Neural cell (in vitro differentiated cells): ENCODE data around the gene DDX24. TPM values are rescaled to one million over a fixed set of nuclear protein-coding genes. Genes with fewer than 3 reads are reported as not detected.

Experiments used
- H2AFZ ChIP-seq: fragments of 200-600, 300-800 bp; sonication (generic), shearing (Covaris generic); 2 replicates; pipeline ENCODE4 v1.6.0; 2014; ENCODE audit warnings: low read depth, mild to moderate bottlenecking, antibody characterized with exemption, low read length, moderate library complexity
- H3F3A ChIP-seq: fragments of 200-600 bp; shearing (Covaris generic); 2 replicates; pipeline ENCODE4 v1.6.1; 2016; ENCODE audit warnings: mild to moderate bottlenecking, moderate library complexity, mixed read lengths, antibody characterized with exemption, low read length; ENCODE audit not compliant: insufficient read depth, poor library complexity, severe bottlenecking
- H3K27ac ChIP-seq: fragments of 200-600, 300-800 bp; sonication (generic), shearing (Covaris generic); 2 replicates; pipeline ENCODE4 v1.5.1; 2014; ENCODE audit warnings: mild to moderate bottlenecking, low read length, moderate library complexity
- H3K27me3 ChIP-seq: fragments of 300-800, 200-600 bp; sonication (generic), shearing (Covaris generic); 2 replicates; pipeline ENCODE4 v1.6.0; 2014; ENCODE audit warnings: mild to moderate bottlenecking, low read depth, low read length, moderate library complexity; ENCODE audit not compliant: insufficient read depth
- H3K36me3 ChIP-seq: fragments of 300-800, 200-600 bp; sonication (generic), shearing (Covaris generic); 2 replicates; pipeline ENCODE4 v1.5.1; 2014; ENCODE audit warnings: mild to moderate bottlenecking, antibody characterized with exemption, low read length, moderate library complexity; ENCODE audit not compliant: insufficient read depth
- H3K4me2 ChIP-seq: fragments of 300-800, 200-600 bp; sonication (generic), shearing (Covaris generic); 2 replicates; pipeline ENCODE4 v1.6.0; 2014; ENCODE audit warnings: mild to moderate bottlenecking, low read length
- H3K4me3 ChIP-seq: fragments of 300-800, 200-600 bp; sonication (generic), shearing (Covaris generic); 2 replicates; pipeline ENCODE4 v1.5.1; 2014; ENCODE audit warnings: mild to moderate bottlenecking, low read length, moderate library complexity
- H3K79me2 ChIP-seq: fragments of 200-600 bp; shearing (Covaris generic); replicated peaks from 2 replicates; pipeline ENCODE4 v1.6.0; 2014; ENCODE audit warnings: mild to moderate bottlenecking, low read length, moderate library complexity; ENCODE audit not compliant: insufficient read depth
- H3K9ac ChIP-seq: fragments of 300-800, 200-600 bp; sonication (generic), shearing (Covaris generic); 2 replicates; pipeline ENCODE4 v1.6.1; 2016; ENCODE audit warnings: mild to moderate bottlenecking, low read length, mixed read lengths
- H3K9me2 ChIP-seq: fragments of 200-600 bp; shearing (Covaris generic); 2 replicates; pipeline ENCODE4 v1.6.1; 2016; ENCODE audit warnings: mild to moderate bottlenecking, low read length, mixed read lengths; ENCODE audit not compliant: insufficient read depth
- H3K9me3 ChIP-seq: fragments of 200-600, 300-800 bp; sonication (generic), shearing (Covaris generic); 2 replicates; pipeline ENCODE4 v1.6.1; 2016; ENCODE audit warnings: mild to moderate bottlenecking, mixed run types, low read length, moderate library complexity, mixed read lengths
- H4K20me1 ChIP-seq: fragments of 200-600 bp; shearing (Covaris generic); 2 replicates; pipeline ENCODE4 v1.6.1; 2016; ENCODE audit warnings: mild to moderate bottlenecking, mixed run types; ENCODE audit not compliant: insufficient read depth
- CTCF ChIP-seq: fragments of 450-650 bp; IDR thresholded peaks from 2 replicates; pipeline ENCODE4 v1.5.1; 2014; ENCODE audit warnings: antibody characterized with exemption, mild to moderate bottlenecking, moderate library complexity; ENCODE audit not compliant: poor library complexity, severe bottlenecking
- EP300 ChIP-seq: fragments of 450-650 bp; conservative IDR thresholded peaks from 2 replicates; pipeline ENCODE4 v1.6.1; 2014; ENCODE audit warnings: antibody characterized with exemption, mild to moderate bottlenecking, moderate library complexity; ENCODE audit not compliant: poor library complexity, severe bottlenecking
- EZH2 ChIP-seq: fragments of 200-600, 300-800 bp; shearing (Covaris generic), sonication (generic); IDR thresholded peaks from 2 replicates; pipeline ENCODE4 v1.6.1; 2014; ENCODE audit warnings: antibody characterized with exemption, low read length, borderline replicate concordance, mild to moderate bottlenecking; ENCODE audit not compliant: insufficient read depth, poor library complexity, severe bottlenecking
- MXI1 ChIP-seq: fragments of 450-650 bp; conservative IDR thresholded peaks from 2 replicates; pipeline ENCODE4 v1.6.1; 2014; ENCODE audit warnings: antibody characterized with exemption, mild to moderate bottlenecking; ENCODE audit not compliant: poor library complexity, severe bottlenecking
- RAD21 ChIP-seq: fragments of 450-650 bp; conservative IDR thresholded peaks from 2 replicates; pipeline ENCODE4 v1.6.1; 2014; ENCODE audit warnings: antibody characterized with exemption, mild to moderate bottlenecking, moderate library complexity
- SMC3 ChIP-seq: fragments of 450-650 bp; conservative IDR thresholded peaks from 2 replicates; pipeline ENCODE4 v1.6.1; 2014; ENCODE audit warnings: antibody characterized with exemption, mild to moderate bottlenecking, moderate library complexity; ENCODE audit not compliant: poor library complexity
- TAF1 ChIP-seq: IDR thresholded peaks from 2 replicates; pipeline ENCODE4 v1.6.1; 2012; ENCODE audit warnings: low read depth
- polyA plus RNA-seq: library from polyadenylated mRNA; depleted of rRNA; stranded (reverse); fragments of >200 nt; gene quantifications from 2 replicates; pipeline ENCODE4 v1.2.3, GENCODE V29; 2014
- TF ChIP-seq, protein P1 (sequence below): IDR thresholded peaks from 2 replicates; pipeline ENCODE4 v1.6.1; 2012; ENCODE audit warnings: borderline replicate concordance

Gene DDX24
- polyA plus RNA-seq, 1 donor from 2014 or later = 177 TPM

DNA sequence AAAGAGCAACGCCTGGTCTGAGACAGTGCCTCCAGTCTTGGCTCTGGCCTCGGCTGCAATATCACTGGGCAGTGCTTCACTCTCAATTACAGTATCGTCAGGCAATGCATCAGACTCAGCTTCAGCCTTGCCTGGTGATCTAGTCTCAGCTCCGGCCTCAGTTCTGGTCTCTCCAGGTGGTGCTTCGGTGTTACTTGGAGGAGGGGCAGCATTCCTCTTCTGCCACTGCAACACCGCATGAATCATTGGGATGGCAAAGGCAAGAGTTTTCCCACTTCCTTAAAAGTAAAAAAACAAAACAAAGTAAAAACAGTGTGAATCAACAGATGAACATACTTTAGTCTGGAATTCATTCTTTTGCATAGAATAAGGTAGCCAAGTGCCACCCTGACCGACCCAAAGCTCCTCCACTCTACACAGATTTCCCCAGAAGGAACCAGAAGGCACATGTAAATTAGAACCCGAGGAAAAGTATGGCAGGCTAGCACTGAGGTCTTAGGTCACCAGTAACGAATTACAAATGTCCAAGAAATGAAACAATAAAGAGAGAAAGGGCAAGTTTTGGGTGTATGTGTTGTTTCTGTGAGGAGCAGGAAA is 18.6 kb downstream of the DDX24 start:
- Histone ChIP-seq H3K9me2 (no peaks in the 10 kb centered on the region), H3K27ac (no peak overlapping the region), H3K9me3 (no peaks in the 10 kb centered on the region), H3K9ac (no peak overlapping the region), H3K4me2 (no peak overlapping the region), H3K4me3 (no peak overlapping the region), H3K27me3 (no peaks in the 10 kb centered on the region), H2AFZ (no peak overlapping the region), H4K20me1 (no peaks in the 10 kb centered on the region), H3F3A (no peaks in the 10 kb centered on the region), H3K79me2 (peaks cover 29% of the 10 kb centered on the region), H3K36me3 (peaks cover 19% of the 10 kb centered on the region)
- TF ChIP-seq CTCF (no peak), SMC3 (no peak)

DNA sequence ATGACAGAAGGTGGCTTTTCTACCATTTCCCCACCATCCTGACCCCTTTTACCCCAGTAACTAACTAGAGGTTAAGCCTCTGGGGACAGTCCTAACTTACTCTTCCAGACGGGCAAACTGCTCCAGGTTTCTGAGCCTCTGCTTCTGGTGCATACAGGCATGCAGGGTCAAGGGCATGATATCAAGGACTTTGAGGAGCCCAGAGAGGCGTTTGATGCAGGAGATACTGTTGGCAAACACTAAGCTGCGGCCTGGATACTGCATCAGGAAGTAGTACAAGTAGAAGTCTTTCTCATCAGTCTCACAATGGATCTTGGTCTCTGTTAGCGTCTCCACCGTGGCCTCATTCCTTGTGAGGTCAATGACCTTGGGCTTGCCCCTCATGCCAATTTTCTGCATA is 21.0 kb downstream of the DDX24 start:
- no peaks in the 10 kb centered on the region for H3K9me2 ChIP-seq
- H3K79me2 ChIP-seq = peaks cover 17% of the 10 kb centered on the region
- H4K20me1 ChIP-seq = no peaks in the 10 kb centered on the region
- no peak overlapping the region for H2AFZ ChIP-seq
- H3K9ac ChIP-seq = no peak overlapping the region
- H3F3A ChIP-seq = no peaks in the 10 kb centered on the region
- no peak overlapping the region for H3K4me2 ChIP-seq
- H3K36me3 ChIP-seq = peaks cover 19% of the 10 kb centered on the region
- no peaks in the 10 kb centered on the region for H3K9me3 ChIP-seq
- H3K27ac ChIP-seq = no peak overlapping the region
- TF ChIP-seq, protein P1, sequence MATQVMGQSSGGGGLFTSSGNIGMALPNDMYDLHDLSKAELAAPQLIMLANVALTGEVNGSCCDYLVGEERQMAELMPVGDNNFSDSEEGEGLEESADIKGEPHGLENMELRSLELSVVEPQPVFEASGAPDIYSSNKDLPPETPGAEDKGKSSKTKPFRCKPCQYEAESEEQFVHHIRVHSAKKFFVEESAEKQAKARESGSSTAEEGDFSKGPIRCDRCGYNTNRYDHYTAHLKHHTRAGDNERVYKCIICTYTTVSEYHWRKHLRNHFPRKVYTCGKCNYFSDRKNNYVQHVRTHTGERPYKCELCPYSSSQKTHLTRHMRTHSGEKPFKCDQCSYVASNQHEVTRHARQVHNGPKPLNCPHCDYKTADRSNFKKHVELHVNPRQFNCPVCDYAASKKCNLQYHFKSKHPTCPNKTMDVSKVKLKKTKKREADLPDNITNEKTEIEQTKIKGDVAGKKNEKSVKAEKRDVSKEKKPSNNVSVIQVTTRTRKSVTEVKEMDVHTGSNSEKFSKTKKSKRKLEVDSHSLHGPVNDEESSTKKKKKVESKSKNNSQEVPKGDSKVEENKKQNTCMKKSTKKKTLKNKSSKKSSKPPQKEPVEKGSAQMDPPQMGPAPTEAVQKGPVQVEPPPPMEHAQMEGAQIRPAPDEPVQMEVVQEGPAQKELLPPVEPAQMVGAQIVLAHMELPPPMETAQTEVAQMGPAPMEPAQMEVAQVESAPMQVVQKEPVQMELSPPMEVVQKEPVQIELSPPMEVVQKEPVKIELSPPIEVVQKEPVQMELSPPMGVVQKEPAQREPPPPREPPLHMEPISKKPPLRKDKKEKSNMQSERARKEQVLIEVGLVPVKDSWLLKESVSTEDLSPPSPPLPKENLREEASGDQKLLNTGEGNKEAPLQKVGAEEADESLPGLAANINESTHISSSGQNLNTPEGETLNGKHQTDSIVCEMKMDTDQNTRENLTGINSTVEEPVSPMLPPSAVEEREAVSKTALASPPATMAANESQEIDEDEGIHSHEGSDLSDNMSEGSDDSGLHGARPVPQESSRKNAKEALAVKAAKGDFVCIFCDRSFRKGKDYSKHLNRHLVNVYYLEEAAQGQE = no peak
- TF ChIP-seq CTCF = no peak
- no peak for TF ChIP-seq RAD21
- TF ChIP-seq EP300 = no peak
- TF ChIP-seq SMC3 = no peak
- H3K27me3 ChIP-seq = no peaks in the 10 kb centered on the region
- H3K4me3 ChIP-seq = no peak overlapping the region

GRCh38 chr14:94058674-94059138 is 22.3 kb downstream of the DDX24 start:
- H3K9me2 ChIP-seq = no peaks in the 10 kb centered on the region
- H4K20me1 ChIP-seq = no peaks in the 10 kb centered on the region
- no peaks in the 10 kb centered on the region for H3F3A ChIP-seq
- peaks cover 6% of the 10 kb centered on the region for H3K79me2 ChIP-seq
- H3K4me3 ChIP-seq = no peak overlapping the region
- H3K27ac ChIP-seq = no peak overlapping the region
- no peak overlapping the region for H2AFZ ChIP-seq
- H3K36me3 ChIP-seq = peaks cover 19% of the 10 kb centered on the region
- H3K9me3 ChIP-seq = no peaks in the 10 kb centered on the region
- H3K4me2 ChIP-seq = no peak overlapping the region
- H3K9ac ChIP-seq = no peak overlapping the region
- no peaks in the 10 kb centered on the region for H3K27me3 ChIP-seq
- TF ChIP-seq EZH2 = no peak
- TF ChIP-seq RAD21 = no peak
- TF ChIP-seq, protein P1 = no peak
- no peak for TF ChIP-seq TAF1
- TF ChIP-seq MXI1 = no peak
- no peak for TF ChIP-seq SMC3
